Stimulated activated CD4-positive, alpha-beta T cell treated with anti-CD3 and anti-CD28 coated beads, Interleukin-2, amount 100 ng/mL, for 4 hours (primary cell): ENCODE measurements around the gene TAGAP.

Experiments used
- DNase-seq: peaks from one replicate; pipeline ENCODE4 v3.0.0-alpha.2; 2020; ENCODE audit warnings: low read depth

The TAGAP gene

GRCh38 chr6:159044899-159045727 lies at the start of gene TAGAP:
TAGAP (minus strand) TSS chr6:159044991; CDS start chr6:159044146, 845 bp downstream.
- DNase-seq = peak; percentile 84

DNA sequence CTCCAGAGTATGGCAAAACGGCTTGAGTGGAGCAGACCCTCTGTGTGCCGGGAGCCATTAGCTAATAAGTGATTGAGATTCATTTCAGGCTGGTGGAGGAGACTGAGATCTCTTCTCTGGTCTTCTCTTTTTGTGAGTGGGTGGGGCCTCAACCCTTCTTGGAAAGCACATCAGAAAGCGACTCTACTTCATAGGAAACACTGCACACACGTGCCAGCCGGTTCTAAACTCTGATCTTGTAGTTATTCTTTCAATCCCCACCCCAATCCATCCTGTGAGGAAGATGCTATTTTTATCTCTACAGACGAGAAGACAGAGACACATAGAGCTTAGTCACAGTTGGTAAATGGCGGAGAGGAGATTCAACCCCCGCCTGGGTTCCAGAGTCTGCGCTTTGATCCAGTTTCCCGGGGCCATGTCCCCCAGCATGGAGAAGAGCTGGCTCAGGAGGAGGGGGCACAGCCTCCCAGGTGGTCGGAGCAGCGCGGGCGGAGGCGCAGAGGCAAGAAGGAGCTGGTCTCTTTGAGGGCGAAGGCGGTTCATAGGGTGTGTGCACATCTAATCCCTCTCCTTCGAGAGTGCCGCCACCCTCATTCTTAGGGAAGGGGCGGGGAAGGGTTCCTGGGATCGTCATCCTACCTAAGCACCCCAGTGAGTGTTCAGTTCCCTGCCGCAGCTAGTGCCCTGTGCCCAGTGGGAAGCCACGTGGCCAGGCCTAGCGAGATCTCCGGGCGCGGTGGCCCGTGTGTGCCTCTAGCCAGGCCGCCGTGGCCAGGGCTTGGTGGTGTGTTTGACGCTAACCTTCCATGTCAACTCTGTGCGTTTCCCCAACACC lies 49.0 kb upstream of the TAGAP start:
- no peak for DNase-seq

- no peak for DNase-seq
These were observed 47.8 kb upstream of the TAGAP start for GRCh38 chr6:159092631-159093030.

GRCh38 chr6:159090530-159091480 lies 46.0 kb upstream of the TAGAP start:
- DNase-seq = no peak

GRCh38 chr6:159089909-159090308 lies 45.1 kb upstream of the TAGAP start:
- no peak for DNase-seq

DNA sequence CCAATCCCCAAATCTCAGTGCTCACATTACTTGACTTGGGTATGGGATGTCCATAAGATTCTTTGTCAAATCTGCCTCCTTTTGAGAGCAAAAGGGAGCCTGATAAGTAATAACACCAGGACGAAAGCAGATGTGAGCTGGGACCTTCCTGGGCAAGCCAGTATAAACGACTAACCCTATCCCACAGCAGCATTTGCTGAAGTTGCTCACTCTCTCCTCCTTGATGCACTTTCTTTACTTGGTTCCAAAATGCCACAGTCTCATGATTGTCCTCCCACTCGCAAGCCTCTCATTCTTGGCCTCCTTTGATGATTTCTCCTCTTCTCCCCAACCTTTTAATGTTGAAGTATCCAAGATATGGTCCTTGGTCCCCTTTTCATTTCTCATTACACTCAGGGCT lies 44.7 kb upstream of the TAGAP start:
- DNase-seq = no peak

DNA sequence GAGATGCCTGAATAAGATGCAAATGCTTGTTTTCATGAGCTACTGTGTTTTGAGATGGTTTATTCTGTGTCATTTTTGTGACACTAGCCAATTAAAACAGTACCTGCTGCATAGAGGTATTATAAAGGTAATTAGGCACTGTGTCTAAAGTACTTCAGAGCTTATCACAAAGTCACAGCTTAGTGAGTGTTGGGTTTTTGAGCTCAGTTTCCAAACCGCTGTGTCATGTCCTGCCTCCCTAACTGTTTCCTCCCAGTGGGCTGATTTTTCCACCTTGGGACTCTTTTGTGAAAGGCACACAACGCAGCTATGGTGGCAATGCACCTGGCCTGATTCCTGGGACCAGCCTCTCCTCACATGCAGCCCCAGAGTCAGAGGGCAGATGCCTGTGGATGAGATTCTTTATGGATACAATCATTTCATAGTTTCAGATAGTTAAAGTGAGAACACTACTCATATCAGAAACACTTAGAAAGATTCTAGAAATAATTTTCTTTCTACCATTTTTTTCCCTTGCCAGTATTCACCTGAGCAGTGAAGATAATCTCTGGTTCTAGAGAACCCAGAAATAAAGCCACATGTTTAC lies 41.3 kb upstream of the TAGAP start:
- DNase-seq = no peak

GRCh38 chr6:159085396-159085895 lies 40.7 kb upstream of the TAGAP start:
- no peak for DNase-seq

GRCh38 chr6:159084493-159085091 lies 39.8 kb upstream of the TAGAP start:
- no peak for DNase-seq

- no peak for DNase-seq
These were observed 38.4 kb upstream of the TAGAP start for GRCh38 chr6:159083146-159083545.

- no peak for DNase-seq
These were observed 37.4 kb upstream of the TAGAP start for GRCh38 chr6:159082039-159082815.

- no peak for DNase-seq
These were observed 35.6 kb upstream of the TAGAP start for GRCh38 chr6:159080217-159080976.

DNA sequence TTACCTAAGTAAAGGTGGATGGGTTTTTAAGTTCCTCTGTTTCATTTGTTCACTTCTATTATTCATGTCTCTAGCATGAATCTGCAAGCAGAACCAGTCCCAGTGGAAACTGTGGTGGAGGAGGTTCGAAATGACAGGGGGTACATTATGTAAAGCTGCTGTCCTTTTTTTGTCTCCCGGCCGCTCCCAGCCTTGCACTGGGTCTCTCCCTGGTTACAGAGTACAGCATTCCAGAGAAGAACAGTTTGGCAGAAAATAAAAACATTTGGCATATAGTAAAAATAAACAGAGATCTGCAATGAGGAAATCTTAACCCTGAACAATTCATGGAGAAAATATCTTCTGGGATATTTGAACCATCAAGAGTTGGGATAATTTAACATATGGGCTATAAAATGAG lies 34.6 kb upstream of the TAGAP start:
- no peak for DNase-seq

- no peak for DNase-seq
These were observed 32.3 kb upstream of the TAGAP start for GRCh38 chr6:159077123-159077522.

DNA sequence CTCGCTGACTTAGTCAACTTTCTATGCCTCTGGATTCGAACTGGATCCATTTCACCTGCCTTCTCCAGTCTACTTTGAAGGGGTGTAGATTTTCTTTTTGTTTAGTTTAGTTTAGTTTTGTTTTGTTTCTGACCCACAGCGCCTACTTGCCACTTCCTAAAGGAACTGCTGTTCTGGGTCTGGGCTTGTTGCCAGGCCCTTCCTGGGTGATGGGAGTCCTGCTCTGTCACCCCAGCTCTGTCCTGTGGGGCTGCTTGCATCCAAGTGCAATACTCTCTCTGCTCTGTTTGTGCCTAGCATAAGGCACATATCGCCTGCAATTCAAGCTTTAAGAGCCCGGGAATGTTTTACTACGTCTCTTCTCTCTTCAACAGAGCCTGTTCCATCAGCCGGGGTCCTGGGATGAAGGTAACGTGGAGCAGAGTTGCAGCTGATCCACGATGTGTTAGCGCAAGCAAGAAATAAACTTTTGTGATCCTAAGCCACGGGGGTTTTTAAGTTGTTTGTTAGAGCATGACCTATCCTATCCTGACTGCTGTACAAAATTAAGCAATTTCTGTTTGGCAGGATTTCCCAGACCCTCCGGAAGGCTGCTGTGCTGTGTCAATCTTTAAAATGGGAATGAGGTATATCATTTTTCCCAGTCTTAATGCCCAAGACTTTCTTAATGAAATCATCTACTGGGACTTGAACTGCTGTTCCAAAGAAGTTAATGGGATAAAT lies 30.9 kb upstream of the TAGAP start:
- no peak for DNase-seq

GRCh38 chr6:159074876-159075275 lies 30.1 kb upstream of the TAGAP start:
- DNase-seq = no peak

- no peak for DNase-seq
These were observed 29.4 kb upstream of the TAGAP start for GRCh38 chr6:159074120-159074684.
